A549 (cell line): Measurements from ENCODE around the gene CCDC183.

ENCODE experiments used
- BHLHE40 ChIP-seq: IDR thresholded peaks from 2 replicates; pipeline ENCODE4 v1.6.1; 2012; ENCODE audit warnings: low read depth, low read length, inconsistent platforms
- CHD2 ChIP-seq: fragments of 150-350 bp; IDR thresholded peaks from 2 replicates; pipeline ENCODE4 v1.6.1; 2014; ENCODE audit warnings: low read length; ENCODE audit not compliant: partially characterized antibody
- HOXA7 ChIP-seq: fragments of 250-450 bp; sonication (Bioruptor Pico); IDR thresholded peaks from 2 replicates; pipeline ENCODE4 v1.5.0; 2020; ENCODE audit warnings: mild to moderate bottlenecking, moderate library complexity
- JUN ChIP-seq, 2 experiments: fragments of >200 bp; sonication (Bioruptor Twin); formaldehyde crosslinking; IDR thresholded peaks; 2 replicates in 1 of 2; 3 replicates in 1 of 2; pipeline ENCODE4 v1.6.1; 2016 to 2017
- JUNB ChIP-seq: fragments of >200 bp; sonication (Bioruptor Twin); formaldehyde crosslinking; IDR thresholded peaks from 2 replicates; pipeline ENCODE4 v1.6.1; 2016
- MAX ChIP-seq: IDR thresholded peaks from 2 replicates; pipeline ENCODE4 v1.6.1; 2012
- PHF8 ChIP-seq: fragments of 200-600 bp; sonication (generic); IDR thresholded peaks from 2 replicates; pipeline ENCODE4 v1.6.1; 2016; ENCODE audit warnings: low read depth, mild to moderate bottlenecking, antibody characterized with exemption, moderate library complexity, borderline replicate concordance
- POLR2A ChIP-seq: IDR thresholded peaks from 2 replicates; pipeline ENCODE4 v1.6.1; 2012; ENCODE audit warnings: mild to moderate bottlenecking, low read length
- SMC3 ChIP-seq: fragments of >200 bp; sonication (Bioruptor Twin); formaldehyde crosslinking; IDR thresholded peaks from 3 replicates; pipeline ENCODE4 v1.6.1; 2018; ENCODE audit warnings: inconsistent platforms
- TF ChIP-seq, protein P1 (sequence below): fragments of >200 bp; sonication (Bioruptor Twin); formaldehyde crosslinking; IDR thresholded peaks from 3 replicates; pipeline ENCODE4 v1.5.1; 2016
- TF ChIP-seq, protein P2 (sequence below): fragments of 250-450 bp; sonication (Bioruptor Pico); IDR thresholded peaks from 2 replicates; pipeline ENCODE4 v1.5.0; 2020; ENCODE audit warnings: low read depth, mild to moderate bottlenecking, moderate library complexity
- TF ChIP-seq, protein P3 (sequence below): fragments of 250-450 bp; sonication (Bioruptor Pico); IDR thresholded peaks from 2 replicates; pipeline ENCODE4 v1.5.0; 2021; ENCODE audit warnings: mild to moderate bottlenecking, moderate library complexity, borderline replicate concordance

DNA sequence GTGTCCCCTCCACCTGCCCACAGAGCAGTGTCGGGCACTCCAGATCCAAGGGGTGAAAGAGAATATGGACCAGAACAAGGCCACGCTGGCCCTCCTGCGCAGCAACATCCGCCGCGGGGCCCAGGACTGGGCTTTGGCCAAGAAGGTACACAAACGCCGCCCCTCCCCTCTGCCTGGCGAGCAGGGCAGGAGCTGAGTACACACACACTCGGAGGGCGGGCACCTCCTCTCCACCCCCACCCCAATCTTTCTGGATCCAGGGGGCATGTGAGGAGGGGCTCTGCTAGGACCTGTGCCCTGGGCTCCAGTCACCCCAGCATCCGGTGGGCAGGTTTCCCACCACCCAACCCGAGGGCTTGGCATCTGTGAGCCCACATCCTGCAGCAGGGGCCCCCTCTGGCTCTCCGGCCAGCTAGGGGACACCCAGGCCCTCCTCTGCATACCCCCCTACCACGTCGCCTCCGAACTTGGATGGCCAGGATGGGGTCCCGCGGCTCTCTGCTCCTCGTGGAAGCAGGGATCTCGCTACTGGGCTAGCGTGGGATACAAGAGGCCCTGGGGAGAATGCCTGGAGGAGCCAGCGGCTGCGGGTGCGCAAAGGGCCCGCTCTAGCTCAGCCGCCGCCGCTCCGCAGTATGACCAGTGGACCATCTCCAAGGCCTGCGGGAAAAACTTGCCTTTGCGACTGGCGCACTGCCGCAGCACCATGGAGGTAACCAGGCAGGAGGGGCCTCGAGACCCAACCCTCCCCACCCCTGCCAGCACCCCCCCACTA is 3.1 kb downstream of the CCDC183 start:
- no peak for TF ChIP-seq HOXA7 (CRISPR knock-in tag)
- TF ChIP-seq JUN (IDR thresholded peaks at IDR 0.05): no peak
- no peak for TF ChIP-seq JUNB
- TF ChIP-seq, protein P1, sequence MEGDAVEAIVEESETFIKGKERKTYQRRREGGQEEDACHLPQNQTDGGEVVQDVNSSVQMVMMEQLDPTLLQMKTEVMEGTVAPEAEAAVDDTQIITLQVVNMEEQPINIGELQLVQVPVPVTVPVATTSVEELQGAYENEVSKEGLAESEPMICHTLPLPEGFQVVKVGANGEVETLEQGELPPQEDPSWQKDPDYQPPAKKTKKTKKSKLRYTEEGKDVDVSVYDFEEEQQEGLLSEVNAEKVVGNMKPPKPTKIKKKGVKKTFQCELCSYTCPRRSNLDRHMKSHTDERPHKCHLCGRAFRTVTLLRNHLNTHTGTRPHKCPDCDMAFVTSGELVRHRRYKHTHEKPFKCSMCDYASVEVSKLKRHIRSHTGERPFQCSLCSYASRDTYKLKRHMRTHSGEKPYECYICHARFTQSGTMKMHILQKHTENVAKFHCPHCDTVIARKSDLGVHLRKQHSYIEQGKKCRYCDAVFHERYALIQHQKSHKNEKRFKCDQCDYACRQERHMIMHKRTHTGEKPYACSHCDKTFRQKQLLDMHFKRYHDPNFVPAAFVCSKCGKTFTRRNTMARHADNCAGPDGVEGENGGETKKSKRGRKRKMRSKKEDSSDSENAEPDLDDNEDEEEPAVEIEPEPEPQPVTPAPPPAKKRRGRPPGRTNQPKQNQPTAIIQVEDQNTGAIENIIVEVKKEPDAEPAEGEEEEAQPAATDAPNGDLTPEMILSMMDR: no peak
- TF ChIP-seq SMC3: no peak
- no peak; the same call in 1 of the 2 replicates for TF ChIP-seq MAX
- TF ChIP-seq, protein P2, sequence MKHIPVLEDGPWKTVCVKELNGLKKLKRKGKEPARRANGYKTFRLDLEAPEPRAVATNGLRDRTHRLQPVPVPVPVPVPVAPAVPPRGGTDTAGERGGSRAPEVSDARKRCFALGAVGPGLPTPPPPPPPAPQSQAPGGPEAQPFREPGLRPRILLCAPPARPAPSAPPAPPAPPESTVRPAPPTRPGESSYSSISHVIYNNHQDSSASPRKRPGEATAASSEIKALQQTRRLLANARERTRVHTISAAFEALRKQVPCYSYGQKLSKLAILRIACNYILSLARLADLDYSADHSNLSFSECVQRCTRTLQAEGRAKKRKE (CRISPR knock-in tag): no peak
- no peak for TF ChIP-seq CHD2
- no peak for TF ChIP-seq BHLHE40
- TF ChIP-seq PHF8: no peak
- TF ChIP-seq POLR2A: no peak; the same call in 1 of the 2 replicates
- TF ChIP-seq, protein P3, sequence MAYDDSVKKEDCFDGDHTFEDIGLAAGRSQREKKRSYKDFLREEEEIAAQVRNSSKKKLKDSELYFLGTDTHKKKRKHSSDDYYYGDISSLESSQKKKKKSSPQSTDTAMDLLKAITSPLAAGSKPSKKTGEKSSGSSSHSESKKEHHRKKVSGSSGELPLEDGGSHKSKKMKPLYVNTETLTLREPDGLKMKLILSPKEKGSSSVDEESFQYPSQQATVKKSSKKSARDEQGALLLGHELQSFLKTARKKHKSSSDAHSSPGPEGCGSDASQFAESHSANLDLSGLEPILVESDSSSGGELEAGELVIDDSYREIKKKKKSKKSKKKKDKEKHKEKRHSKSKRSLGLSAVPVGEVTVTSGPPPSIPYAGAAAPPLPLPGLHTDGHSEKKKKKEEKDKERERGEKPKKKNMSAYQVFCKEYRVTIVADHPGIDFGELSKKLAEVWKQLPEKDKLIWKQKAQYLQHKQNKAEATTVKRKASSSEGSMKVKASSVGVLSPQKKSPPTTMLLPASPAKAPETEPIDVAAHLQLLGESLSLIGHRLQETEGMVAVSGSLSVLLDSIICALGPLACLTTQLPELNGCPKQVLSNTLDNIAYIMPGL: no peak
